ENCODE results near the gene OR2V1. TPM values are rescaled to one million over a fixed set of nuclear protein-coding genes. Genes with fewer than 3 reads are reported as not detected.

OR2V1 gene, protein sequence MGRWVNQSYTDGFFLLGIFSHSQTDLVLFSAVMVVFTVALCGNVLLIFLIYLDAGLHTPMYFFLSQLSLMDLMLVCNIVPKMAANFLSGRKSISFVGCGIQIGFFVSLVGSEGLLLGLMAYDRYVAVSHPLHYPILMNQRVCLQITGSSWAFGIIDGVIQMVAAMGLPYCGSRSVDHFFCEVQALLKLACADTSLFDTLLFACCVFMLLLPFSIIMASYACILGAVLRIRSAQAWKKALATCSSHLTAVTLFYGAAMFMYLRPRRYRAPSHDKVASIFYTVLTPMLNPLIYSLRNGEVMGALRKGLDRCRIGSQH
- total RNA-seq, result not detected

DNA sequence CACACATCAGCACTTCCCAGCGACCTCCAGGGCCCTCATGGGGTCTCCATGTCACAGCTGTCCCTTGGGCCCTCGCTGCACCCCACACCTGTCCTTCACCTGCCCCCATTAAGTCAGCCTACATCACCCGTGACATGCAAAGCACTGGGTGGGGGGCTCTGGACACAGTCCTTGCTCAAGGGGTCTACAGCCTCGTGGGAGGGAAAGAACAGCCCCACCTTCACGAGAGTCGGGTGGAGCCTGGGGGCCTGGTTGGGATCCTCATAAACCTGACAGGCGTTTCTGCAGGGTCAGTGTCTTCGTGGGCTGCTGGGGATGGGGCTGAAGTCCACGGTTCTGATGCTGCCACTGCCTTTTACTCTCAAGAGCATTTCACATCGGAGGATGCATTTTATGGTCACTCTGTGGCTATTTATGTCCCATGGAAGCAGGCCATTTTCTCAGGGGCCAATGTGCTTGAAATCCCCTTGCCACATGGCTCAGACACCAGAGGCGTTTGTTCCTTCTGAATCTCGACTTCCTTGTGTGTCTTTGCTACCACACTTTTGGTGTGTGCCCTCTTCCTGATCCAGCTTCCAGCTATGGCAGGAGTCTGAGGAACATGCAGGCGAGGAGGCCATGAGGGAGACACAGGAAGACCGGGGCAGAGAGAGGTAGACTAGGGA lies at the start of gene OR2V1:
OR2V1 (minus strand) TSS at position 338 of the 665 bp plus-strand sequence. CDS start 5,865 bp downstream, outside the sequence.

DNA sequence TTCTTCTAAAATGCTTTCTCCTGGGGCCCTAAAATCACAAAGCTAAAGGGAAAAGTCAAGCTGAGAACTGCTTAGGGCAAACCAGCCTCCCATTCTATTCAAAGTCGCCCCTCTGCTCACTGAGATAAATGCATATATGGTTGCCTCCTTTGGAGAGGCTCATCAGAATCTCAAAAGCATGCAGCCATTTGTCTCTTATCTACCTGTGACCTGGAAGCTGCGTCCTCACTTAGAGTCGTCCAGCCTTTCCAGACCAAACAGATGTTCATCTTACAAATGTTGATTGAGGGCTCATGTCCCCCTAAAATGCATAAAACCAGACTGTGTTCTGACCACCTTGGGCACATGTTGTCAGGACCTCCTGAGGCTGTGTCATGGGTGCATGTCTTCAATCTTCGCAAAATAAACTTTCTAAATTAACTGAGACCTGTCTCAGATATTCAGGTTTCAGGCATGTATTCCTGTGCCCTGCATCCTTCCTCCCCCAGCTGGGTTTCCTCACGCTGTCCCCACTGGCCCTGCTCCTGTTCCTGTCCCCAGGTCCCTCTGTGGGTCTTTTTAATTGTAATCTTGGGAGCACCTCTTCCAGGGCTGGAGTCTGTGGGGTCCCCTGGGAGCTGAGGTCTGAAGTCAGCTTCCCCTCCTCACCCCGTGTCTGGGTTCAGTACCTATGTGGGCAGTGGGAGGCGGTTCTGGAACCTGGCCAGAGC lies 16.1 kb upstream of the OR2V1 start, which contains the start of gene OR2V2:
OR2V2 (plus strand) TSS at position 660 of the 710 bp plus-strand sequence. CDS start 7,357 bp downstream, outside the sequence.

Other genes starting within 250 kb of the OR2V1 start
- 0.47 TPM for gene BTNL8, start 232.0 kb downstream of the OR2V1 start, total RNA-seq
- not detected for gene BTNL3, start 142.3 kb downstream of the OR2V1 start, total RNA-seq
- 17.1 TPM for gene BTNL9, start 90.9 kb downstream of the OR2V1 start, total RNA-seq
- gene OR2V2, start 16.4 kb upstream of the OR2V1 start, total RNA-seq, result not detected
- gene TRIM7, start 74.0 kb upstream of the OR2V1 start, total RNA-seq, result 5.5 TPM
- gene TRIM41, start 92.1 kb upstream of the OR2V1 start, total RNA-seq, result 22.5 TPM
- gene RACK1, start 112.7 kb upstream of the OR2V1 start, total RNA-seq, result 5,159 TPM
- gene TRIM52, start 130.0 kb upstream of the OR2V1 start, total RNA-seq, result 17.7 TPM
- 0.23 TPM for gene OR4F3, start 236.1 kb upstream of the OR2V1 start, total RNA-seq

All from metanephros (tissue), 1 donor.